Neural cell (in vitro differentiated cells): Measurements from ENCODE around the gene KNTC1. TPM values are rescaled to one million over a fixed set of nuclear protein-coding genes. Genes with fewer than 3 reads are reported as not detected.
"Not testable (repeated sequence)": the region's sequence is repeated elsewhere in the genome, so short reads cannot be mapped to it uniquely, and the experiment has no call there.

Source experiments
- H2AFZ ChIP-seq: fragments of 200-600, 300-800 bp; sonication (generic), shearing (Covaris generic); 2 replicates; pipeline ENCODE4 v1.6.0; 2014; ENCODE audit warnings: low read depth, mild to moderate bottlenecking, antibody characterized with exemption, low read length, moderate library complexity
- H3F3A ChIP-seq: fragments of 200-600 bp; shearing (Covaris generic); 2 replicates; pipeline ENCODE4 v1.6.1; 2016; ENCODE audit warnings: mild to moderate bottlenecking, moderate library complexity, mixed read lengths, antibody characterized with exemption, low read length; ENCODE audit not compliant: insufficient read depth, poor library complexity, severe bottlenecking
- H3K27ac ChIP-seq: fragments of 200-600, 300-800 bp; sonication (generic), shearing (Covaris generic); 2 replicates; pipeline ENCODE4 v1.5.1; 2014; ENCODE audit warnings: mild to moderate bottlenecking, low read length, moderate library complexity
- H3K27me3 ChIP-seq: fragments of 300-800, 200-600 bp; sonication (generic), shearing (Covaris generic); 2 replicates; pipeline ENCODE4 v1.6.0; 2014; ENCODE audit warnings: mild to moderate bottlenecking, low read depth, low read length, moderate library complexity; ENCODE audit not compliant: insufficient read depth
- H3K36me3 ChIP-seq: fragments of 300-800, 200-600 bp; sonication (generic), shearing (Covaris generic); 2 replicates; pipeline ENCODE4 v1.5.1; 2014; ENCODE audit warnings: mild to moderate bottlenecking, antibody characterized with exemption, low read length, moderate library complexity; ENCODE audit not compliant: insufficient read depth
- H3K4me2 ChIP-seq: fragments of 300-800, 200-600 bp; sonication (generic), shearing (Covaris generic); 2 replicates; pipeline ENCODE4 v1.6.0; 2014; ENCODE audit warnings: mild to moderate bottlenecking, low read length
- H3K4me3 ChIP-seq: fragments of 300-800, 200-600 bp; sonication (generic), shearing (Covaris generic); 2 replicates; pipeline ENCODE4 v1.5.1; 2014; ENCODE audit warnings: mild to moderate bottlenecking, low read length, moderate library complexity
- H3K79me2 ChIP-seq: fragments of 200-600 bp; shearing (Covaris generic); replicated peaks from 2 replicates; pipeline ENCODE4 v1.6.0; 2014; ENCODE audit warnings: mild to moderate bottlenecking, low read length, moderate library complexity; ENCODE audit not compliant: insufficient read depth
- H3K9ac ChIP-seq: fragments of 300-800, 200-600 bp; sonication (generic), shearing (Covaris generic); 2 replicates; pipeline ENCODE4 v1.6.1; 2016; ENCODE audit warnings: mild to moderate bottlenecking, low read length, mixed read lengths
- H3K9me2 ChIP-seq: fragments of 200-600 bp; shearing (Covaris generic); 2 replicates; pipeline ENCODE4 v1.6.1; 2016; ENCODE audit warnings: mild to moderate bottlenecking, low read length, mixed read lengths; ENCODE audit not compliant: insufficient read depth
- H3K9me3 ChIP-seq: fragments of 200-600, 300-800 bp; sonication (generic), shearing (Covaris generic); 2 replicates; pipeline ENCODE4 v1.6.1; 2016; ENCODE audit warnings: mild to moderate bottlenecking, mixed run types, low read length, moderate library complexity, mixed read lengths
- H4K20me1 ChIP-seq: fragments of 200-600 bp; shearing (Covaris generic); 2 replicates; pipeline ENCODE4 v1.6.1; 2016; ENCODE audit warnings: mild to moderate bottlenecking, mixed run types; ENCODE audit not compliant: insufficient read depth
- EP300 ChIP-seq: fragments of 450-650 bp; conservative IDR thresholded peaks from 2 replicates; pipeline ENCODE4 v1.6.1; 2014; ENCODE audit warnings: antibody characterized with exemption, mild to moderate bottlenecking, moderate library complexity; ENCODE audit not compliant: poor library complexity, severe bottlenecking
- EZH2 ChIP-seq: fragments of 200-600, 300-800 bp; shearing (Covaris generic), sonication (generic); IDR thresholded peaks from 2 replicates; pipeline ENCODE4 v1.6.1; 2014; ENCODE audit warnings: antibody characterized with exemption, low read length, borderline replicate concordance, mild to moderate bottlenecking; ENCODE audit not compliant: insufficient read depth, poor library complexity, severe bottlenecking
- MXI1 ChIP-seq: fragments of 450-650 bp; conservative IDR thresholded peaks from 2 replicates; pipeline ENCODE4 v1.6.1; 2014; ENCODE audit warnings: antibody characterized with exemption, mild to moderate bottlenecking; ENCODE audit not compliant: poor library complexity, severe bottlenecking
- POLR2AphosphoS5 ChIP-seq: IDR thresholded peaks from 2 replicates; pipeline ENCODE4 v1.6.1; 2012
- RAD21 ChIP-seq: fragments of 450-650 bp; conservative IDR thresholded peaks from 2 replicates; pipeline ENCODE4 v1.6.1; 2014; ENCODE audit warnings: antibody characterized with exemption, mild to moderate bottlenecking, moderate library complexity
- SMC3 ChIP-seq: fragments of 450-650 bp; conservative IDR thresholded peaks from 2 replicates; pipeline ENCODE4 v1.6.1; 2014; ENCODE audit warnings: antibody characterized with exemption, mild to moderate bottlenecking, moderate library complexity; ENCODE audit not compliant: poor library complexity
- TAF1 ChIP-seq: IDR thresholded peaks from 2 replicates; pipeline ENCODE4 v1.6.1; 2012; ENCODE audit warnings: low read depth
- polyA plus RNA-seq: library from polyadenylated mRNA; depleted of rRNA; stranded (reverse); fragments of >200 nt; gene quantifications from 2 replicates; pipeline ENCODE4 v1.2.3, GENCODE V29; 2014
- TF ChIP-seq, protein P1 (sequence below): IDR thresholded peaks from 2 replicates; pipeline ENCODE4 v1.6.1; 2012; ENCODE audit warnings: borderline replicate concordance
- TF ChIP-seq, protein P2 (sequence below): fragments of 450-650 bp; IDR thresholded peaks from 2 replicates; pipeline ENCODE4 v1.5.1; 2014; ENCODE audit warnings: antibody characterized with exemption, mild to moderate bottlenecking, moderate library complexity; ENCODE audit not compliant: poor library complexity, severe bottlenecking

Gene KNTC1
- polyA plus RNA-seq, 1 donor from 2014 or later, result 16.2 TPM

DNA sequence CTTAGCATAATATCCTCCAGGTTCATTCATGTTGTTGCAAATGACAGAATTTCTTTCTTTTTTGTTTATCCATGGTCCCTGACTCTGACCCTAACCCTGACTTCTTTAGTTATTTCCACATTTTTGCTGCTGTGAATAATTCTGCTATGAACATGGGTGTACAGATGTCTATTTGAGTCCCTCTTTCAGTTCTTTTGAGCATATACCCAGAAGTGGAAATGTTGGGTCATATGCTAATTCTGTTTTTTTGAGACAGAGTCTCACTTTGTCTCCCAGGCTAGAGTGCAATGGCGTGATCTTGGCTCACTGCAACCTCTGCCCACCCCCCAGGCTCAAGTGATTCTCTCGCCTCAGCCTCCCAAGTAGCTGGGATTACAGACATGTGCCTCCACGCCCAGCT lies 33.1 kb downstream of the KNTC1 start:
- H3K36me3 ChIP-seq, result no peaks in the 10 kb centered on the region

DNA sequence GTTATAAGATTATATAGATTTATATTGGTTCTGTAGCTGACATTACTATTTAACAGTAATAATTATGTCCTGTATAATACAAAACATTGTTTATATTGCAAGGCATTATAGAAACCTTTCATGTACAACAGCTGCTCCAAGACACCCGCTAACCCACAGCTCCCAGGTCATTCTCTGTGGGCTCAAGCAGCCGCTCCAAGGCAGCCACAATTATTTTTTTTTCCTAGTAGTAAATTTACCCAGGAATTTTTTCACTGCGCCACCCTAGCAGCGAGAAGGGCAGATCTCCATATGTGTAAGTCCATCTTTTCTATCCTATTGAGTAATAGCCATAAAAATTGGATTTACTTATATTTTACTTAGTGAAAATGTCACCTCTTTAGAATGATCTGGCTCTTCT lies 36.3 kb downstream of the KNTC1 start:
- Histone ChIP-seq H3K27ac (no peak overlapping the region), H2AFZ (no peak overlapping the region), H3K9me2 (no peaks in the 10 kb centered on the region), H3K79me2 (no peaks in the 10 kb centered on the region), H3K36me3 (no peaks in the 10 kb centered on the region), H3K27me3 (no peaks in the 10 kb centered on the region), H4K20me1 (no peaks in the 10 kb centered on the region), H3K9me3 (no peaks in the 10 kb centered on the region), H3K9ac (no peak overlapping the region), H3F3A (no peaks in the 10 kb centered on the region), H3K4me2 (no peak overlapping the region), H3K4me3 (no peak overlapping the region)
- TF ChIP-seq EZH2 (no peak), RAD21 (no peak), SMC3 (no peak), MXI1 (no peak), TAF1 (no peak), POLR2AphosphoS5 (no peak), EP300 (no peak)
- TF ChIP-seq, protein P1, sequence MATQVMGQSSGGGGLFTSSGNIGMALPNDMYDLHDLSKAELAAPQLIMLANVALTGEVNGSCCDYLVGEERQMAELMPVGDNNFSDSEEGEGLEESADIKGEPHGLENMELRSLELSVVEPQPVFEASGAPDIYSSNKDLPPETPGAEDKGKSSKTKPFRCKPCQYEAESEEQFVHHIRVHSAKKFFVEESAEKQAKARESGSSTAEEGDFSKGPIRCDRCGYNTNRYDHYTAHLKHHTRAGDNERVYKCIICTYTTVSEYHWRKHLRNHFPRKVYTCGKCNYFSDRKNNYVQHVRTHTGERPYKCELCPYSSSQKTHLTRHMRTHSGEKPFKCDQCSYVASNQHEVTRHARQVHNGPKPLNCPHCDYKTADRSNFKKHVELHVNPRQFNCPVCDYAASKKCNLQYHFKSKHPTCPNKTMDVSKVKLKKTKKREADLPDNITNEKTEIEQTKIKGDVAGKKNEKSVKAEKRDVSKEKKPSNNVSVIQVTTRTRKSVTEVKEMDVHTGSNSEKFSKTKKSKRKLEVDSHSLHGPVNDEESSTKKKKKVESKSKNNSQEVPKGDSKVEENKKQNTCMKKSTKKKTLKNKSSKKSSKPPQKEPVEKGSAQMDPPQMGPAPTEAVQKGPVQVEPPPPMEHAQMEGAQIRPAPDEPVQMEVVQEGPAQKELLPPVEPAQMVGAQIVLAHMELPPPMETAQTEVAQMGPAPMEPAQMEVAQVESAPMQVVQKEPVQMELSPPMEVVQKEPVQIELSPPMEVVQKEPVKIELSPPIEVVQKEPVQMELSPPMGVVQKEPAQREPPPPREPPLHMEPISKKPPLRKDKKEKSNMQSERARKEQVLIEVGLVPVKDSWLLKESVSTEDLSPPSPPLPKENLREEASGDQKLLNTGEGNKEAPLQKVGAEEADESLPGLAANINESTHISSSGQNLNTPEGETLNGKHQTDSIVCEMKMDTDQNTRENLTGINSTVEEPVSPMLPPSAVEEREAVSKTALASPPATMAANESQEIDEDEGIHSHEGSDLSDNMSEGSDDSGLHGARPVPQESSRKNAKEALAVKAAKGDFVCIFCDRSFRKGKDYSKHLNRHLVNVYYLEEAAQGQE, result no peak
- TF ChIP-seq, protein P2, sequence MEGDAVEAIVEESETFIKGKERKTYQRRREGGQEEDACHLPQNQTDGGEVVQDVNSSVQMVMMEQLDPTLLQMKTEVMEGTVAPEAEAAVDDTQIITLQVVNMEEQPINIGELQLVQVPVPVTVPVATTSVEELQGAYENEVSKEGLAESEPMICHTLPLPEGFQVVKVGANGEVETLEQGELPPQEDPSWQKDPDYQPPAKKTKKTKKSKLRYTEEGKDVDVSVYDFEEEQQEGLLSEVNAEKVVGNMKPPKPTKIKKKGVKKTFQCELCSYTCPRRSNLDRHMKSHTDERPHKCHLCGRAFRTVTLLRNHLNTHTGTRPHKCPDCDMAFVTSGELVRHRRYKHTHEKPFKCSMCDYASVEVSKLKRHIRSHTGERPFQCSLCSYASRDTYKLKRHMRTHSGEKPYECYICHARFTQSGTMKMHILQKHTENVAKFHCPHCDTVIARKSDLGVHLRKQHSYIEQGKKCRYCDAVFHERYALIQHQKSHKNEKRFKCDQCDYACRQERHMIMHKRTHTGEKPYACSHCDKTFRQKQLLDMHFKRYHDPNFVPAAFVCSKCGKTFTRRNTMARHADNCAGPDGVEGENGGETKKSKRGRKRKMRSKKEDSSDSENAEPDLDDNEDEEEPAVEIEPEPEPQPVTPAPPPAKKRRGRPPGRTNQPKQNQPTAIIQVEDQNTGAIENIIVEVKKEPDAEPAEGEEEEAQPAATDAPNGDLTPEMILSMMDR, result no peak

More for the DNA sequence above, 33.1 kb downstream of the KNTC1 start:
- no peaks in the 10 kb centered on the region for H3K27me3 ChIP-seq
- TF ChIP-seq MXI1 (no peak), RAD21 (no peak), TAF1 (no peak), EZH2 (no peak), EP300 (no peak), POLR2AphosphoS5 (no peak), SMC3 (no peak)
- TF ChIP-seq, protein P2, result no peak
- TF ChIP-seq, protein P1, result no peak
- no peak overlapping the region for H3K4me3 ChIP-seq
- no peak overlapping the region for H3K4me2 ChIP-seq
- H3K79me2 ChIP-seq, result no peaks in the 10 kb centered on the region
- H3K9me3 ChIP-seq, result no peaks in the 10 kb centered on the region
- no peak overlapping the region for H2AFZ ChIP-seq
- H3F3A ChIP-seq, result no peaks in the 10 kb centered on the region
- no peak overlapping the region for H3K27ac ChIP-seq
- no peaks in the 10 kb centered on the region for H4K20me1 ChIP-seq
- H3K9ac ChIP-seq, result no peak overlapping the region
- no peaks in the 10 kb centered on the region for H3K9me2 ChIP-seq

DNA sequence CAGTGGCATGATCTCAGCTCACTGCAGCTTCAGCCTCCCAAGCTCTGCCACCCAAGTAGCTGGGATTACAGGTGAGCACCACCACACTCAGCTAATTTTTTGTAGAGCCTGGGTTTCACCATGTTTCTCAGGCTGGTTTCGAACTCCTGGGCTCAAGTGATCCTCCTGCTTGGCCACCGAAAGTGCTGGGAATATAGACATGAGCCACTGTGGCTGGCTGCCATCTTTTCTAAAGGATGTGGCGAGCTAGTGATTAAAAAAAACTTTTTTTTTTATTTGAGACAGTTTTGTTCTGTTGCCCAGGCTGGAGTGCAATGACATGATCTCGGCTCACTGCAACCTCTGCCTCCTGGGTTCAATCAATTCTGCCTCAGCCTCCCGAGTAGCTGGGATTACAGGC lies 39.8 kb downstream of the KNTC1 start:
- H3K79me2 ChIP-seq, H3K9me2 ChIP-seq, H3K27me3 ChIP-seq, H3K27ac ChIP-seq, H3F3A ChIP-seq, H3K36me3 ChIP-seq, H2AFZ ChIP-seq, H3K4me2 ChIP-seq, H3K4me3 ChIP-seq, H3K9me3 ChIP-seq, H4K20me1 ChIP-seq, H3K9ac ChIP-seq: not testable (repeated sequence)
